Fibroblast of lung (primary cell): Measurements from ENCODE around the gene GEN1. TPM values are rescaled to one million over a fixed set of nuclear protein-coding genes. Genes with fewer than 3 reads are reported as not detected.

Experiments
- DNase-seq, 2 donors: peaks; one replicate each; pipeline versions ENCODE4 v3.0.0 to v3.0.0-alpha.2; 2010; ENCODE audit warnings: low read depth in 2 of 2
- H2AFZ ChIP-seq: 2 replicates; pipeline ENCODE4 v1.5.1; 2012; ENCODE audit warnings: low read length, control low read depth, inconsistent platforms
- H3K27ac ChIP-seq: 2 replicates; pipeline ENCODE4 v1.5.1; 2011; ENCODE audit warnings: low read length, control low read depth; ENCODE audit not compliant: insufficient read depth
- H3K27me3 ChIP-seq: 2 replicates; pipeline ENCODE4 v1.5.1; 2011; ENCODE audit warnings: mild to moderate bottlenecking, low read length; ENCODE audit not compliant: control insufficient read depth, insufficient read depth
- H3K36me3 ChIP-seq: 2 replicates; pipeline ENCODE4 v1.5.1; 2011; ENCODE audit warnings: low read length; ENCODE audit not compliant: control insufficient read depth, insufficient read depth
- H3K4me1 ChIP-seq: 2 replicates; pipeline ENCODE4 v1.5.1; 2011; ENCODE audit warnings: low read length; ENCODE audit not compliant: control insufficient read depth, insufficient read depth; ENCODE audit errors: extremely low read depth
- H3K4me2 ChIP-seq: 2 replicates; pipeline ENCODE4 v1.5.1; 2011; ENCODE audit warnings: low read length, control low read depth; ENCODE audit not compliant: insufficient read depth; ENCODE audit errors: extremely low read depth
- H3K4me3 ChIP-seq, 4 experiments: fragments of 200-600 bp in 1 of 4; sonication (generic) in 1 of 4; replicated peaks in 1 of 4; 2 replicates each; pipeline ENCODE4 v1.5.1; 2011 to 2016; ENCODE audit warnings: low read length in 4 of 4, low read depth in 3 of 4, mild to moderate bottlenecking in 3 of 4, control low read depth in 2 of 4, inconsistent platforms in 1 of 4, mixed read lengths in 1 of 4; ENCODE audit not compliant: insufficient read depth in 1 of 4; ENCODE audit errors: control extremely low read depth in 1 of 4
- H3K79me2 ChIP-seq: 2 replicates; pipeline ENCODE4 v1.5.1; 2012; ENCODE audit warnings: mild to moderate bottlenecking, low read length, inconsistent platforms; ENCODE audit not compliant: control insufficient read depth, insufficient read depth
- H3K9ac ChIP-seq: 2 replicates; pipeline ENCODE4 v1.5.1; 2011; ENCODE audit warnings: mild to moderate bottlenecking, low read length, control low read depth; ENCODE audit not compliant: insufficient read depth
- H3K9me3 ChIP-seq: 2 replicates; pipeline ENCODE4 v1.5.1; 2012; ENCODE audit warnings: low read depth, low read length; ENCODE audit not compliant: control insufficient read depth, insufficient read depth
- H4K20me1 ChIP-seq: 2 replicates; pipeline ENCODE4 v1.5.1; 2011; ENCODE audit warnings: low read length; ENCODE audit not compliant: control insufficient read depth, insufficient read depth; ENCODE audit errors: extremely low read depth
- EZH2 ChIP-seq: IDR thresholded peaks from 2 replicates; pipeline ENCODE4 v1.5.1; 2012; ENCODE audit warnings: low read length, control low read depth, mild to moderate bottlenecking; ENCODE audit errors: missing control alignments
- polyA plus RNA-seq, 2 donors: library from polyadenylated mRNA; depleted of rRNA in 1 of 2; stranded (reverse) in 1 of 2; unstranded in 1 of 2; fragments of >200 nt; gene quantifications; 2 replicates each; pipeline ENCODE4 v1.2.1, GENCODE V29; 2011 to 2012; ENCODE audit warnings: missing spikeins in 1 of 2
- total RNA-seq: library from RNA; depleted of rRNA; stranded (reverse); fragments of >200 nt; gene quantifications from 2 replicates; pipeline ENCODE4 v1.2.1, GENCODE V29; 2014
- TF ChIP-seq, protein P1 (sequence below), 2 donors: IDR thresholded peaks in 1 of 2; conservative IDR thresholded peaks in 1 of 2; 1 replicate in 1 of 2; 2 replicates in 1 of 2; pipeline ENCODE4 v1.5.1; 2011 to 2012; ENCODE audit warnings: low read length in 2 of 2, control low read depth in 1 of 2, inconsistent platforms in 1 of 2, low read depth in 1 of 2, mild to moderate bottlenecking in 1 of 2

The GEN1 gene
- total and polyA plus RNA-seq, 2 donors (not counting 1 experiment from before 2014, with no cell fraction given) = 5.0 to 5.6 TPM

GRCh38 chr2:17758118-17758517 lies 4.2 kb downstream of the GEN1 start:
- Histone ChIP-seq H3K79me2 (peaks cover 60% of the 10 kb centered on the region), H3K4me1 (peaks cover 6% of the 10 kb centered on the region), H3K9ac (no peak overlapping the region), H3K9me3 (no peaks in the 10 kb centered on the region), H3K27me3 (no peaks in the 10 kb centered on the region), H2AFZ (no peak overlapping the region), H3K36me3 (no peaks in the 10 kb centered on the region), H3K4me3 (no peak overlapping the region), H3K4me2 (no peak overlapping the region), H4K20me1 (no peaks in the 10 kb centered on the region), H3K27ac (no peak overlapping the region)
- no peak for TF ChIP-seq EZH2
- TF ChIP-seq, protein P1, sequence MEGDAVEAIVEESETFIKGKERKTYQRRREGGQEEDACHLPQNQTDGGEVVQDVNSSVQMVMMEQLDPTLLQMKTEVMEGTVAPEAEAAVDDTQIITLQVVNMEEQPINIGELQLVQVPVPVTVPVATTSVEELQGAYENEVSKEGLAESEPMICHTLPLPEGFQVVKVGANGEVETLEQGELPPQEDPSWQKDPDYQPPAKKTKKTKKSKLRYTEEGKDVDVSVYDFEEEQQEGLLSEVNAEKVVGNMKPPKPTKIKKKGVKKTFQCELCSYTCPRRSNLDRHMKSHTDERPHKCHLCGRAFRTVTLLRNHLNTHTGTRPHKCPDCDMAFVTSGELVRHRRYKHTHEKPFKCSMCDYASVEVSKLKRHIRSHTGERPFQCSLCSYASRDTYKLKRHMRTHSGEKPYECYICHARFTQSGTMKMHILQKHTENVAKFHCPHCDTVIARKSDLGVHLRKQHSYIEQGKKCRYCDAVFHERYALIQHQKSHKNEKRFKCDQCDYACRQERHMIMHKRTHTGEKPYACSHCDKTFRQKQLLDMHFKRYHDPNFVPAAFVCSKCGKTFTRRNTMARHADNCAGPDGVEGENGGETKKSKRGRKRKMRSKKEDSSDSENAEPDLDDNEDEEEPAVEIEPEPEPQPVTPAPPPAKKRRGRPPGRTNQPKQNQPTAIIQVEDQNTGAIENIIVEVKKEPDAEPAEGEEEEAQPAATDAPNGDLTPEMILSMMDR (conservative IDR thresholded peaks at IDR 0.05 in 1 of 2, IDR thresholded peaks at IDR 0.05 in 1 of 2; ENCODE audit: low read depth in 1 of 2, low read length in 2 of 2) = no peak
- DNase-seq = no peak

DNA sequence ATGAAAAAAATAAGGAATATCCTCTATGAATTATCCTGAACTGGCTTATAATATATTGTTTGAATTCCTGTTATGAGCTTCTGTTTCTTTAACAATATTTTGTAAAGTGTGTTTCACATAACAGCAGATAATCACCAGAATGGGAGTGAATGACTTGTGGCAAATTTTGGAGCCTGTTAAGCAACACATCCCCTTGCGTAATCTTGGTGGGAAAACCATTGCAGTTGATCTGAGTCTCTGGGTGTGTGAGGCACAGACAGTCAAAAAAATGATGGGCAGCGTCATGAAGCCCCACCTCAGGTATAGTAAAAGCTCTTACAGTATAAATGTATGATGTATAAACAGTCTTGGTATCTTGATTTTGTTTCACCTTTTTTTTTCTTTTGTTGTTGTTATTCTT lies 5.9 kb downstream of the GEN1 start:
- DNase-seq = peak in 1 of 2 donors; percentile 60
- H3K4me2 ChIP-seq = no peak overlapping the region
- TF ChIP-seq, protein P1 (conservative IDR thresholded peaks at IDR 0.05 in 1 of 2, IDR thresholded peaks at IDR 0.05 in 1 of 2; ENCODE audit: low read depth in 1 of 2, low read length in 2 of 2) = no peak
- TF ChIP-seq EZH2 = no peak
- H2AFZ ChIP-seq = no peak overlapping the region
- no peaks in the 10 kb centered on the region for H3K36me3 ChIP-seq
- no peaks in the 10 kb centered on the region for H3K9me3 ChIP-seq
- peaks cover 6% of the 10 kb centered on the region for H3K4me1 ChIP-seq
- H3K9ac ChIP-seq = no peak overlapping the region
- peaks cover 49% of the 10 kb centered on the region for H3K79me2 ChIP-seq
- H4K20me1 ChIP-seq = no peaks in the 10 kb centered on the region
- H3K27me3 ChIP-seq = no peaks in the 10 kb centered on the region
- no peak overlapping the region for H3K4me3 ChIP-seq
- H3K27ac ChIP-seq = no peak overlapping the region

- no peaks in the 10 kb centered on the region for H4K20me1 ChIP-seq
- H2AFZ ChIP-seq = no peak overlapping the region
- TF ChIP-seq, protein P1 (conservative IDR thresholded peaks at IDR 0.05 in 1 of 2, IDR thresholded peaks at IDR 0.05 in 1 of 2; ENCODE audit: low read depth in 1 of 2, low read length in 2 of 2) = no peak
- no peak for TF ChIP-seq EZH2
- H3K27ac ChIP-seq = no peak overlapping the region
- no peak overlapping the region for H3K4me3 ChIP-seq
- H3K9ac ChIP-seq = no peak overlapping the region
- H3K79me2 ChIP-seq = peaks cover 24% of the 10 kb centered on the region
- peak in 1 of 2 donors; percentile 34 for DNase-seq
- no peaks in the 10 kb centered on the region for H3K36me3 ChIP-seq
- no peak overlapping the region for H3K4me2 ChIP-seq
- H3K9me3 ChIP-seq = no peaks in the 10 kb centered on the region
- no peaks in the 10 kb centered on the region for H3K27me3 ChIP-seq
- no peaks in the 10 kb centered on the region for H3K4me1 ChIP-seq
These were observed 8.5 kb downstream of the GEN1 start for GRCh38 chr2:17762451-17762850.
